ENCODE results near the gene CCDC3. TPM values are rescaled to one million over a fixed set of nuclear protein-coding genes. Genes with fewer than 3 reads are reported as not detected.
"Not testable (repeated sequence)": the region's sequence is repeated elsewhere in the genome, so short reads cannot be mapped to it uniquely, and the experiment has no call there.

The CCDC3 gene
- 304 TPM for total RNA-seq

DNA sequence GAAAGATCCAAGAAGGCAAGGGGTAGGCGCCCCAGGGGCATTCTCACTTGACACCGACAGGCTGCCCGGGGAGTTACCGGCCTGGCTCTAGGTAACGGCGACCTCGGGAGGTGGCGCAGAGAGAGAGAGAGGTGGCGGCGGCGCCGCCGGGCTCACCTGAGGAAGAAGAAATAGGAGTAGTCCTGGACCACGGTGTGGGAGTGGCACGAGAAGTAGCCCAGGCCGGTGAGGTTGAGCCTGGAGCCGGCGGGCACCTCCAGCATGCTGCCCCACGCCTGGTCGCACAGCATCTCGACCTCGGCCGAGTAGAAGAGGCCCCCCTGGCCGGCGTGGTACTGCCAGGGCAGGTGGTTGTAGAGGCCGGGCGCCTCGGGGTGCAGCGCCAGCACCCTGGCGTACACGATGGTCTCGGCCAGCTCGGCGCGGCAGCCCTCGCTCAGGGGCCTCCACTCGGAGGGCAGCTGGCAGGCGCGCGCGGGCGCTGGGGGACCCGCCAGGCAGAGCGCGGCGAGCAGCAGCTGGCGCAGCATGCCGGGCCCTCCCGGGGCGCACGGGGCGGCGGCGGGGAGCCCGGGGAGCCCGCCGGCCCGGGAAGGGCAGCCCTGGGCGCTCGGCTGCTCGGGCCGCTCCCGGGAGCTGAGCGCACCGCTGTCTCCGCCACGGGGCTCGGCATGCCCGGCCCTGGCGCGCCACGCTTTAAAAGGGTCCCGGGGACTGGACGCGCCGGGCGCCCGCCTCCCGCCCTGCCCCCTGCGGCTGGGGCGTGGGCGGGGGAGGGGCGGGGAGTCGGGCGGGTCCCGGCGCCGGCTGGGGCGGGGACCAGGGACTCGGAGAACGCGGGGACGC lies at the start of gene CCDC3:
Gene CCDC3 (minus strand): TSS at position 673 of the 846 bp plus-strand sequence. CDS start 143 bp downstream, at position 530.
- no peak for DNase-seq (ENCODE audit: low spot score)

DNA sequence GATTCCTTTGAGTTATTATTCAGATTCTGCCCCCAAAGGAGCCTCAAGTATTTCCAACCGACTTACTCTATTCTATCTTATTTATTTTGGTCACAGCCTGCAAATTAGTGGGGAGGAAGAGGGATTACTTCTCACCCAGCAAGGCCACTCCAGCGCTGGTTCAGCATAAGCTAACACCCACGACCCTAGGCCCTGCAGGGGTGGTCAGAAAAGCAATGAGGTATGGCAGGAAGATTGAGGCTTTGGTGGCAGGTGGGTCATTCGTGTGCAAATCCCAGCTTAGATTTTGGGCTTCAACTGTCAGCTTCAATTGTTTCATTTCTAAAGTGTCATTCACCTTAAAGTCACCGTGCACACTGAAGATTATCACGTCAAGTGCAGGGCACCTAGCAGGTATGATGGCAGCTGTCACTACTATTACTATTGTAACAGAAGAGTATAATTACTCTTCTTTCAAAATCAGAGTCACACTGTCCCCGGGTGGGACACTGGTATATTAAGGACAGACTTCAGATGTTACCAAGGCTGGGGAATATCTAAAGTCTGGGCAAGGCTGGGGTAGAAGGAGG lies 49.7 kb upstream of the CCDC3 start:
- no peak for DNase-seq (ENCODE audit: low spot score)

DNA sequence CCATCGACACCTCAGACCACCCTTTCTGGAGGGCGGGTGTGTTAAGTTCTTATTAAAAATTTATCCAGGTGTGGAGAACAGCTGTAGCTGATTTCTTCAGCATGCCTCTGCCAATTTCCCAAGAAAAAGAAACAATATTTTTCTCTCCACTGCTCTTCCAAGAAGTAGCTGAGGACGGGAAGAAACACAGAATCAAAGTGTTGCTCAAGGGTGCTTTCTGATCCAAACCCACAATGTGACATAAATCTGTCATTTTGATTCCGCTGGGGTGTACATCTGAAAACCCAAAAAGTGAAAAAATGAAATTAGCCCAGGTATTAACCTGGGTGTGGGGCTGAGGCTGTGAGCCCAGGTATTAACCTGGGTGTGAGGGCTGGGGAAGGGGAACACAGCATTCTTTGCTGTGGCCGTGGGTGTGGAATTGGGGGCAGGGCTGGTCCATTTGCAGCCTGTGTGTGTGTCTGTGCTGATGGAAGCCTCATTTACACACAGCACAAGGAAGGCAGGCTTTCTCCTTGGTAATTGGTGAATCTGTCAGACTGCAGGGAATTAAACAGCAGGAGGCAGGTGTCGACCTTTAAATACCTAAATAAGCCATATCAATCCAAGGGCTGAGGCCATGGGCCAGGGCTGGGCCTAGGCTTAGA lies 48.4 kb upstream of the CCDC3 start:
- DNase-seq (ENCODE audit: low spot score) = no peak

DNA sequence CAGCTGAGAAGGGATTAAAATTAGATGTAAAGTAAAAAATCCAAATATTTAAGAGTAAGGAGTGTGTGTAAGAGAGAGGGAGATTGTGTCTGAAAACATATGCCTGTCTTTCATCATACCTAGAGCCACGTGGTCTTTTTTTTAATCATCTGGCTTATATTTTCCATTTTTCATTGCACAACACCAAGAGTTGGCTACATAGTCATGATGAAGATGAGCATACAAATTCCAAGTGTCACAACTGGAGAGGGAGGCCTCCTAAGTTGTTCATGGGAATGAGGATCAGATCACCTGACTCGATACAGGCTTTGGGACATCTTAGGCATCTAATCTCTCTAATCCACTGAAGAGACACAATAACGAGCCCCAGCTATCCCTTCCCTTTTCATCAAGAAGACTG lies 47.2 kb upstream of the CCDC3 start:
- DNase-seq (ENCODE audit: low spot score) = no peak

DNA sequence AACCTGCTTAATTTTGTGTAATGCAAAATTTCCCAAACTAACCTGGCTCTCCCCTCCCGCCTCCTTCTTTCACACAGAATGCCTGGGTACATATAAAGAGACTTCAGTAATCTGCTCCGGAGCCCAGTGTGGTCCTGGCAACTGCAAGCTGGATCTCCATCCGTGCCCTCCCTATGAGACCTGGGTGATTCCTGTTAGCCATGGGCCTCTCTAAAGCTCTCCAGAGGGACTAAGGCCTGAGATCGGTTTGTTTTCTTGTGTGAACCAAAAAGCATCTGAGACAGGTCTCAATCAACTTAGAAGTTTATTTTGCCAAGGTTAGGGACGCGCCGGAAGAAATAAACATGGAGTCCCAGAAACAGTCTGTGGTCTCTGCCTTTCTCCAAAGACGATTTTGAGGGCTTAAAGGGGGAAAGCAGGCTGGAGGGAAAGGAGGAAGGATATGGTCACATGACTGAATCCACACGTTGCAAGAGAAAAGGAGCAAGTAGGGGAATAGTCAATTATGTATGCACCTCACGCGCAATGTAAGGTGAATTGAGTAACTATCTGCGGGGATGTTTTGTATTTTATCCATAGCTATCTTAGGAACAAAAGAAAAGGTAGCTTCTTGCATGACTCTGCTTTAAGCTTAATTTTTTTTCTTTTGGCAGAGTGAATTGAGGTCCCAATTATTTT lies 46.2 kb upstream of the CCDC3 start:
- no peak for DNase-seq (ENCODE audit: low spot score)

DNA sequence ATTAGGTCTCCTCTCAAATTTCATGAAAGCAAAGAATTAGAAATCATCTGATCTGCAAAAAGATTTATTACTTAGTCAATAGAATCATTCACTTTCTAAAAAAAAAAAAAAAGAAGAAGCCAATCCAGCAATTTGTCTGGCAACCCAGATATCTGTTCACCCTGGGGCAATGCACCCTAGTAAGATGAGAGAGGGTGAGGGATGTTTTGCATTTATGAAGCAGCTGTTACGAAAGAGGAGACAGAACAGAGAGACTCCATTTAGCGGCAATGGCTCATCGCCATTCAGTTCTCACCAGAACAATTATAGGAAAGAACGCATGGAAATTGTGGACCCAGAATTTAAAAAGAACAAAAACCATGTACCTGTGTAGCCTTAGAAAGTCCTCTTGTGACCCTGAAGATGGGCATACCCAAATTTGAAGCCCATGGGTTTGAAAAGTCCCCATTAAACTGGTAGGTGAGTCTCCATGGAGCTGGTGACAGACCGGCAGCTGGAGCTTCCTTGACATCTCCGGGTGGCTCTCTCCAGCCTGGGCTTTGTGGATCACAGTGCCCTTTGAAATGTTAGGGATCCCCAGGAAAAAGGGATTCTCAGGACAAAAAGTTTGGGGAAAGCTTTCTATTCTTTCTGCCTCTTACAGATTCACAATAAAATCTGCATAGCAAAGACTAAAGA lies 45.5 kb upstream of the CCDC3 start:
- DNase-seq (ENCODE audit: low spot score) = no peak

- DNase-seq (ENCODE audit: low spot score) = no peak
Observed at GRCh38 chr10:13043520-13043919, 42.0 kb upstream of the CCDC3 start.

GRCh38 chr10:13039761-13040160 lies 38.2 kb upstream of the CCDC3 start:
- DNase-seq (ENCODE audit: low spot score) = no peak

- DNase-seq (ENCODE audit: low spot score) = no peak
Observed at GRCh38 chr10:13038391-13038790, 36.9 kb upstream of the CCDC3 start.

DNA sequence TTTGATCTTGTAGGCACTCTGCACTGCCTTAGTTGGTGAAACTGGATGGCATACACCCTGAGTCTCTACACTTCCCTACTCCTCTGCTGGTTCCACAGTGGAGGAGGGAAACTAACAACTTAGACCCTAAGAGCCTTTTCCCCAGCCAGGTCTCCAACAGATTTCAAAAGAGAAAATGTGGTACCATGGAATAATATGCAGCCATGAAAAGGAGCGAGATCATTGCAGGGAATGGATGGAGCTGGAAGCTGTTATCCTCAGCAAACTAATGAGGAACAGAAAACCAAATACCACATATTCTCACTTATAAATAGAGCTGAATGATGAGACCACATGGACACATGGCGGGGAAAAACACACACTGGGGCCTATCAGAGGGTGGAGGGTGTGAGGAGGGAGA lies 36.3 kb upstream of the CCDC3 start:
- DNase-seq (ENCODE audit: low spot score) = no peak

DNA sequence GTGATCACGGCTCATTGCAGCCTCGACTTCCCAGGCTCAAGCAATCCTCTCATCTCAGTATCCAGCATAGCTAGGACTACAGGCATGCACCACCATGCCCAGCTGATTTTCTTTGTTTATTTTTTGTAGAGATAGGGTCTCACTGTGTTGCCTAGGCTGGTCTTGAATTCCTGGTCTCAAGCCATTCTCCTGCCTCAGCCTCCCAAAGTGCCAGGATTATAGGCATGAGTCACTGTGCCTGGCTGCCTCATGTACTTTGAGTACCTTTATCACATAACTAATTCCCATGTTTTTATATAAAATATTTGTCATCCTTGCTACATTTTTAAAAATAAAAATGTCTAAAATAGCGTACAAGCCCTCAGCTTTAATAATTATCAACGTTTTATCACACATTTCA lies 35.3 kb upstream of the CCDC3 start:
- DNase-seq (ENCODE audit: low spot score) = no peak

DNA sequence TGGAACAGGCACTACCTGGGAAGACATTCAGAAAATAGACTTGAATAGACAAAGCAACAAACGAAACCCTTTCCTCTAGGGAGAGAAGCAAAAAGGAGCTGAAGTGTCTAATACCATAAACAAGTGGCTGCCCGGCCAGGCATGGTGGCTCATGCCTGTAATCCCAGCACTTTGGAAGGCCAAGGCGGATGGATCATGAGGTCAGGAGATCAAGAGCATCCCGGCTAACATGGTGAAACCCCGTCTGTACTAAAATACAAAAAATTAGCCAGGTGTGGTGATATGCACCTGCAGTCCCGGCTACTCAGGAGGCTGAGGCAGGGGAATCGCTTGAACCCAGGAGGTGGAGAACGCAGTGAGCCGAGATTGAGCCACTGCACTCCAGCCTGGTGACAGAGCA lies 34.2 kb upstream of the CCDC3 start:
- DNase-seq (ENCODE audit: low spot score) = not testable (repeated sequence)

- DNase-seq (ENCODE audit: low spot score) = no peak
Observed at GRCh38 chr10:13026873-13027272, 25.4 kb upstream of the CCDC3 start.

DNA sequence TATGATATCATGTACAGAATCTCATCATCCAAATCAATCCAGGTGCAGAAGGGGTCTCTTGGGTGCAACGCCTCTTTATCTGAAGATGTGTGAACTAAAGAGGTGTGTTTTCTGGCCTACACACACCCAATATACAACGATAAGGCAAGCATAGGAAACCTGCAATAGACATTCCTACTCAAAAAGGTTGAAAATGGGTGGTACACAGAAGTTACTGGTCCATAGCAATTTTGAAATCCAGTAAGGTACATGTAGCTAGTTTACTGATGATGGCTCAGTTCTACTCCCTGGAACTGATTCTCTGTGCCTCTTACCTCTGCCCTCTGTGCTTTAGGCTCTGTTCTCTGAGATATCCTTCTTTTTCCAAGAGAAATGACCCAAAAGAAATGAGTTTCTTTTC lies 22.2 kb upstream of the CCDC3 start:
- DNase-seq (ENCODE audit: low spot score) = no peak

- DNase-seq (ENCODE audit: low spot score) = no peak
Observed at GRCh38 chr10:13019280-13019679, 17.8 kb upstream of the CCDC3 start.

DNA sequence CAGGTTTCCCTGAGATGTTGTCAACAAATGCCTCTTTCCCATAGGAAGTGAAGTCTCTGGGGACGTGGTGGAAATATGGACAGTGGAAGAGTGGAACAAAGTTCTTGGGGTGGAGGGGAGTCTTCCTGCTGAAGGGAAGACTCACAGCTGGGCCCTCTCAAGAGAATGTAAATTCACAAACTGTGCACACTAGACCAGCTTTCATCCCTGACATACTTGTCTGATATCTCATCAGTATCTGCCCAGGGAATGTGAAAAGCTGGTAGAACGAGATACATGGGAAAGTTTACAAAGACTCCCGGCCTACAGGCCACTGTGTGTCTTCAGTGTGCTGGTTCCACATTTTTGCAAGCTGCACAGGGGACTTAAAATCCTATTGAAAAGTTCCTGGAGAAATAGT lies 16.7 kb upstream of the CCDC3 start:
- DNase-seq (ENCODE audit: low spot score) = no peak

GRCh38 chr10:13016886-13017285 lies 15.4 kb upstream of the CCDC3 start:
- no peak for DNase-seq (ENCODE audit: low spot score)

DNA sequence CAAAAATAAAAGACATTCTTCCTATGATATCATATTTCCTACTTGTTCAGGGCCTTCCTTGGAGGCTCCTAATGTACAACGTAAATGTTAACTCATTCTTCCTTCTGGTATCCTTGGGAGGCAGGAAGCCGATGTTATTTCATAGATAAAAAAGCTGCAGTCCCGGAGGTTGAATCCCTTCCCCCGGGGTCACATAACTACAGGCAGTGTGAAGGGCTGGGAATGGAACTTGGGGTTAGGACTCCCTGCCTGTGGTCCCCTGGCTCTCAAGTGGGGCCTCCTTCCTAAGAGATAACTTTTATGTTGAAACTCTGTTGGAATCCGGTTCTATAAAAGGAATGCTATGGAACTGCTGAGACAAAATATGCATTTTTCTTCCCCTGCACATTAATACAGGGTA lies 14.9 kb upstream of the CCDC3 start:
- no peak for DNase-seq (ENCODE audit: low spot score)

DNA sequence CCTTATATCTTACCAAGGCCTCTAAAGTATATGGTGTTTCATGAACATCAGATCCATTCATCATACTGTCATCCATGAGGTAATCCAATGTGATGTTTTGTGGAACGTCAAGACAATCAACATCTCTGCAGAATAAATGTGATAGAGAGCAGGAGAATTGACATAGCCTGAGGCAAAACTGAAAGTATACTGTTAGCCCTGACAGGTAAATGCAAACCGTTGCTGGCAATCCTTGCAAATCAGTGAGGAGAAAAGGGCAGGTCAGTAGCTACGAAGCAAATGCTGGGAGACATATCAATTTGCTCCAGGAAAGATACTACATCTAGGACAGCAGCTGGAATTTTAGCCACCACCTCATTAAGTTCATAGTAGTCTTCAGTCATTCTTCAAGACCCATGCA lies 4.5 kb upstream of the CCDC3 start:
- DNase-seq (ENCODE audit: low spot score) = no peak

GRCh38 chr10:13003759-13004158 lies 2.2 kb upstream of the CCDC3 start:
- DNase-seq (ENCODE audit: low spot score) = no peak

DNA sequence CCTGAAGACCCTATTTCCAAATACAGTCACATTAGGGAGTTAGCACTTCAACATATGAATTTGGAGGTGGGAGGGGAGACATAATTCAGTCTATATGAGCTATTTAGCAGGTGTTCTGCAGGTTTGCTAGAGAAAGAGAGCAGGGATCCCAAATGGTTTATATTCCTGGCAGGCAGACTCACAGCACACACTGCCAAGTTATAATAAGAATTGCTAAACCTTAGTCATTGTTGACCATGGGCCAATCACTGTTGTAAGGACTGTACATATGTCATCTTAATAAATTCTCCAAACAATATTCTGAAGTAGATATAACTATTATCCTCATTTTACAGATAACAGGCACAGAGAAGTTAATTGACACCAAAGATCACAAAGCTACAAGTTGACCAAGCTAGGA lies 1.5 kb upstream of the CCDC3 start:
- no peak for DNase-seq (ENCODE audit: low spot score)

- DNase-seq (ENCODE audit: low spot score) = no peak
Observed at GRCh38 chr10:13001887-13002212, 337 bp upstream of the CCDC3 start.
